Natural killer cell treated with Interleukin-12 subunit alpha and Interleukin-12 subunit beta and Interleukin-15 and Interleukin-18, amount 100 ng/mL, for 72 hours (primary cell): ENCODE data around the gene RPP38. TPM values are rescaled to one million over a fixed set of nuclear protein-coding genes. Genes with fewer than 3 reads are reported as not detected.

Source experiments
- ATAC-seq, 2 donors: fragments of 150-1000 bp; cut with Tn5 transposase in 1 of 2; sonication (Bioruptor Pico), chemical (Tn5 transposase) in 1 of 2; 2 replicates each; pipeline ENCODE4 v1.10.0; 2021
- DNase-seq: peaks from one replicate; pipeline ENCODE4 v3.0.0; 2022; ENCODE audit warnings: low spot score
- H3K27ac Mint-ChIP-seq, 2 donors: 1 replicate in 1 of 2; 2 replicates in 1 of 2; pipeline ENCODE4 v1.8.0; 2022; ENCODE audit warnings: mixed read lengths in 2 of 2, mild to moderate bottlenecking in 1 of 2, moderate library complexity in 1 of 2
- H3K27me3 Mint-ChIP-seq, 2 donors: 1 replicate in 1 of 2; 2 replicates in 1 of 2; pipeline ENCODE4 v1.8.0; 2022; ENCODE audit warnings: mixed read lengths in 2 of 2
- H3K36me3 Mint-ChIP-seq: one replicate; pipeline ENCODE4 v1.8.0; 2022; ENCODE audit warnings: mixed read lengths
- H3K4me1 Mint-ChIP-seq, 2 donors: 1 replicate in 1 of 2; 2 replicates in 1 of 2; pipeline ENCODE4 v1.8.0; 2022; ENCODE audit warnings: low read depth in 2 of 2, mixed read lengths in 2 of 2, mild to moderate bottlenecking in 1 of 2
- H3K4me3 Mint-ChIP-seq: one replicate; pipeline ENCODE4 v1.8.0; 2022; ENCODE audit warnings: mixed read lengths
- H3K9me3 Mint-ChIP-seq: 2 replicates; pipeline ENCODE4 v1.8.0; 2022; ENCODE audit warnings: mixed read lengths
- total RNA-seq, 2 donors: library from RNA; stranded (reverse); gene quantifications; one replicate each; pipeline ENCODE4 v1.2.3, GENCODE V29; 2022

The RPP38 gene
- total RNA-seq, 2 donors from 2014 or later, result 13.4 to 21.4 TPM

GRCh38 chr10:15088428-15089261, 8.5 kb upstream of the RPP38 start, which contains the start of gene ACBD7:
Gene ACBD7, minus strand, starts transcription at chr10:15088776. Its CDS starts 48 bp downstream, at chr10:15088728.
- DNase-seq (peak; percentile 88), ATAC-seq (peak; percentile 100)
- Mint-ChIP-seq H3K9me3 (no peaks in the 10 kb centered on the region), H3K4me1 (peaks cover 0 to 2% of the 10 kb centered on the region in 2 donors), H3K27ac (no peak within 1 kb of the TSS), H3K36me3 (no peaks in the 10 kb centered on the region), H3K27me3 (peaks cover 0 to 14% of the 10 kb centered on the region in 2 donors), H3K4me3 (peak within 1 kb of the TSS; percentile 69)

- Mint-ChIP-seq H3K27ac (peak overlapping the region in 1 of 2 donors; percentile 22), H3K4me3 (no peak overlapping the region), H3K4me1 (peaks cover 3 to 5% of the 10 kb centered on the region in 2 donors), H3K27me3 (peaks cover 0 to 14% of the 10 kb centered on the region in 2 donors), H3K36me3 (no peaks in the 10 kb centered on the region), H3K9me3 (no peaks in the 10 kb centered on the region)
- ATAC-seq (no peak), DNase-seq (no peak)
These were observed 5.7 kb upstream of the RPP38 start for GRCh38 chr10:15091418-15091817.

DNA sequence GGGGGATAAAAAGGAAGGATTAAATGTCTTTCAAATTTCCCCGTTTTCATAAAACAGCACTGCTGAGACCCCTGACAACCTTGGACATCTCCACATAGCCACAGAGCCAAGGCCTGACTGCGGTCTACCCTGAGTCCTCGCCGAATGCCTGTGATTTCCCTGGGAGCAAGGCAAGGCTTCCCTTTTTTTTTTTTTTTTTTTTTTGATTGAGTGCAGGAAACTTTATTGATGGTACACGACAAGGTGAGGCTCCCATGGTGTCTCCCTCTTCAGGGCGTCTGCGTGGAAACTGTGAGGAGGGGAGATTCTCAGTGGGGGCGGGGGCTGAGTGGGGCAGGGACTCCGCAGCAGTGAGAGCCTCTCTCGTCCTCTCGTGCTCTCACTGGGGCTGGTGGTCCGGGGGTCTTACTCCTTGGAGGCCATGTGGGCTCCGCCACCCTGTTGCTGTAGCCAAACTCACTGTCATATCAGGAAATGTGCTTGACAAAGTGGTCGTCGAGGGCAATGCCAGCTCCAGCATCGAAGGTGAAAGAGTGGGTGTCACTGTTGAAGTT, 4.2 kb upstream of the RPP38 start:
- Mint-ChIP-seq H3K4me1 (peaks cover 13% of the 10 kb centered on the region in 2 donors), H3K36me3 (peaks cover 4% of the 10 kb centered on the region), H3K9me3 (no peaks in the 10 kb centered on the region), H3K27ac (no peak overlapping the region), H3K27me3 (peaks cover 0 to 14% of the 10 kb centered on the region in 2 donors), H3K4me3 (no peak overlapping the region)
- no peak for ATAC-seq
- no peak for DNase-seq

DNA sequence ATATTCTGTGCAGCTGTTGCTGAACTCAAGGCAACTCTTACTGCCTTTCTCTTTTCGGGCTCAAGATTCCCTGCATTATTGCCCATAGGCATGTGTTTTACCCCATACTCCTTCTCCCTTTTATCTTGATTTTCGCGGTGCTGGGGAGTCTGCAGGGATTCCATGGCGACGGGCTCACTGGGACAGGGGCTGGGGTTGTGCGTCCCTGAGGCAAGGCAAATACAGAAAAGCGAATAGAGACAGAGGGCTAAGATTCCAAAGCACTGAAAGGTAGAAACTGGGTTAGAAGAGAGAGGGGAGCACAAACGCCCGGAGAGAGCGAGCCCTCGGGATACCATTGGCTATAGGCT, 519 bp upstream of the RPP38 start:
- Mint-ChIP-seq H3K27ac (peak overlapping the region; percentile 92 to 99), H3K4me3 (peak overlapping the region; percentile 94), H3K27me3 (peaks cover 0 to 8% of the 10 kb centered on the region in 2 donors), H3K4me1 (peaks cover 24 to 33% of the 10 kb centered on the region in 2 donors), H3K36me3 (peaks cover 6% of the 10 kb centered on the region), H3K9me3 (no peaks in the 10 kb centered on the region)
- DNase-seq (no peak), ATAC-seq (no peak)

GRCh38 chr10:15099886-15100285, 2.7 kb downstream of the RPP38 start:
- peaks cover 13% of the 10 kb centered on the region for H3K36me3 Mint-ChIP-seq

DNA sequence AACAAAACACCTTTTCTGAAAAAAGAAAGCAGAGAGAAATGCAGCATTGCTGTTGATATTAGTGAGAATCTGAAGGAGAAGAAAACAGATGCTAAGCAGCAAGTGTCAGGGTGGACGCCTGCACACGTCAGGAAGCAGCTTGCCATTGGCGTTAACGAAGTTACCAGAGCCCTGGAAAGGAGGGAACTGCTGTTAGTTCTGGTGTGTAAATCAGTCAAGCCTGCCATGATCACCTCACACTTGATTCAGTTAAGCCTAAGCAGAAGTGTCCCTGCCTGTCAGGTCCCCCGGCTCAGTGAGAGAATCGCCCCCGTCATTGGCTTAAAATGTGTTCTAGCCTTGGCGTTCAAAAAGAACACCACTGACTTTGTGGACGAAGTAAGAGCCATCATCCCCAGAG, 6.4 kb downstream of the RPP38 start:
- no peaks in the 10 kb centered on the region for H3K27me3 Mint-ChIP-seq
- no peak overlapping the region for H3K27ac Mint-ChIP-seq
- no peak overlapping the region for H3K4me3 Mint-ChIP-seq
- peaks cover 7% of the 10 kb centered on the region for H3K36me3 Mint-ChIP-seq
- peaks cover 15 to 17% of the 10 kb centered on the region in 2 donors for H3K4me1 Mint-ChIP-seq
- ATAC-seq, result no peak
- no peaks in the 10 kb centered on the region for H3K9me3 Mint-ChIP-seq
- DNase-seq, result no peak

More at GRCh38 chr10:15099886-15100285, 2.7 kb downstream of the RPP38 start:
- H3K27me3 Mint-ChIP-seq, result no peaks in the 10 kb centered on the region
- no peaks in the 10 kb centered on the region for H3K9me3 Mint-ChIP-seq
- H3K27ac Mint-ChIP-seq, result peak overlapping the region in 1 of 2 donors; percentile 11
- DNase-seq, result no peak
- no peak for ATAC-seq
- H3K4me3 Mint-ChIP-seq, result peak overlapping the region; percentile 53
- peaks cover 24 to 33% of the 10 kb centered on the region in 2 donors for H3K4me1 Mint-ChIP-seq

DNA sequence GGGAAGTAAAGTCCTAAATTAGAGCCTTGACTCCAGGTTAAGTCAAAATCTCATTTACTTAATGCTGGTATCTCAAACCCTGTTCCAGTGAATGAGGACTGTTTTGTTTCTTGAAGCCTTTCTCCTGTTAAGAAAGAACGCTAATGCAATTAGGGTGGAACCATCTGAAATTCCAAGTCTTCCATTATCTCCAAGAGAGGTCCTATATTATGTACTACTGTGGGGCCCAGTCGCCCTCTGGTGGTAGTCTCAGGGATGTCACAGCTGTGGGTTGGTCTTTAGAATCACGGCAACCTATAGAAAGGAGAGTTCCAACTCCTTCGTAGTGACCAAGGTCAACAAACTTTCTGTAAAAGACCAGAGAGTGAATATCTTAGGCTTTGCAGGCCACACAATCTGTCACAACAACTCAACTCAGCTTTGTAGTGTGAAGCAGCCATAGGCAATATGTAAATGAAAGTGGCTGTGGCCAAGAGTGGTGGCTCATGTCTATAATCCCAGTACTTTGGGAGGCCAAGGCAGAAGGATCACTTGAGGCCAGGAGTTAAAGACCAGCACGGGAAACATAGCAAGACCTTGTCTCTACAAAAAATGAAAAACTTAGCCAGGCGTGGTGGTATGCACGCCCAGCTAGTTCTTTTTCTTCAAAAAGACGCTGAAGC, 9.3 kb downstream of the RPP38 start:
- Mint-ChIP-seq H3K4me1 (peaks cover 0 to 4% of the 10 kb centered on the region in 2 donors), H3K36me3 (peaks cover 7% of the 10 kb centered on the region), H3K27ac (no peak overlapping the region), H3K9me3 (no peaks in the 10 kb centered on the region), H3K4me3 (no peak overlapping the region), H3K27me3 (no peaks in the 10 kb centered on the region)
- ATAC-seq (peak; percentile 83 to 87), DNase-seq (peak; percentile 74)

DNA sequence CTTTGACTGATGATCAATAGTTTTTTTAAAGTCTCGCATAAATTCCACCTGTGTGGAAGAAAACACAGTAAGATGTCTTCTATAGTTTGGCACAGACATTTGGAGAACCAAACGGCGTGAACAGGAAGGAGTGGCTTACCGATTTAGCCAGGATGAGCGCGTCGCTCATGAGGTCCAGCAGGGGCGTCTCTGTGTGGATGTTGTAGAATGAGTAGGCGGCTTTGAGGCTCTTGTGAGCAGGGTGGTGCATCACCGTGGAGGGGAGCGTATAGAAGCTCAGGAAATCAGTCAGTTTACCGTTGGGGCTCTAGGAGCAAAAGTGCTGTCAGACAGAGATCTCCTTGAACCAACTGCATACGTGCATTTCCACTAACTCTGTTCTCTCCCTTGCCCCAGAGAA, 15.5 kb downstream of the RPP38 start:
- ATAC-seq (no peak), DNase-seq (no peak)
- Mint-ChIP-seq H3K27ac (no peak overlapping the region), H3K4me1 (no peaks in the 10 kb centered on the region), H3K27me3 (no peaks in the 10 kb centered on the region), H3K9me3 (no peaks in the 10 kb centered on the region), H3K4me3 (no peak overlapping the region), H3K36me3 (peaks cover 8% of the 10 kb centered on the region)

- Mint-ChIP-seq H3K9me3 (no peaks in the 10 kb centered on the region), H3K4me1 (peaks cover 0 to 2% of the 10 kb centered on the region in 2 donors), H3K4me3 (no peak overlapping the region), H3K27ac (no peak overlapping the region), H3K36me3 (peaks cover 8% of the 10 kb centered on the region), H3K27me3 (no peaks in the 10 kb centered on the region)
- ATAC-seq, result no peak
- DNase-seq, result no peak
These were observed 16.6 kb downstream of the RPP38 start for GRCh38 chr10:15113766-15114165.

DNA sequence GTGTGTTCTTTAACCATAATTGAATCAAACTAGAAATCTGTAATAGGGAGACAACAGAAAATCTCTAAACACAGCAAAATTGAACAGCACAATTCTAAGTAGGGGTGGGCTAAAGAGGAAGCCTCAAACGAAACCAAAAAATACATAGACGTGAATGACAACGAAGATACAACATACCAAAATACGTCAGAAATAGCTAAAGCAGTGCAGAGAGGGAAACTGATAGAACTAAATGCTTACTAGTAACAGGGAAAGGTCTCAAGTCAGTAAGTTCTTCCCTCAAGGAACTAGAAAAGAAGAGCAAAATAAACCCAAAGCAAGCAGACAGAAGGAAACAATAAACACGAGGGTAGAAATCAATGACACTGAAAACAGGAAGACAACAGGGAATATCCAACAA, 19.1 kb downstream of the RPP38 start:
- ATAC-seq, result no peak
- no peaks in the 10 kb centered on the region for H3K9me3 Mint-ChIP-seq

GRCh38 chr10:15118615-15119014, 21.5 kb downstream of the RPP38 start:
- no peak for DNase-seq
- H3K27ac Mint-ChIP-seq, result no peak overlapping the region
- no peak overlapping the region for H3K4me3 Mint-ChIP-seq
- no peaks in the 10 kb centered on the region for H3K27me3 Mint-ChIP-seq
- ATAC-seq, result peak in 1 of 2 donors; percentile 36
- H3K4me1 Mint-ChIP-seq, result peaks cover 2 to 3% of the 10 kb centered on the region in 2 donors
- H3K36me3 Mint-ChIP-seq, result peaks cover 5% of the 10 kb centered on the region
- no peaks in the 10 kb centered on the region for H3K9me3 Mint-ChIP-seq

More for the DNA sequence above, 19.1 kb downstream of the RPP38 start:
- Mint-ChIP-seq H3K36me3 (peaks cover 8% of the 10 kb centered on the region), H3K27ac (no peak overlapping the region), H3K4me3 (no peak overlapping the region), H3K27me3 (no peaks in the 10 kb centered on the region), H3K4me1 (peaks cover 0 to 3% of the 10 kb centered on the region in 2 donors)
- no peak for DNase-seq

GRCh38 chr10:15120523-15120922, 23.4 kb downstream of the RPP38 start:
- Mint-ChIP-seq H3K4me1 (peaks cover 3 to 8% of the 10 kb centered on the region in 2 donors), H3K27me3 (no peaks in the 10 kb centered on the region), H3K36me3 (peaks cover 2% of the 10 kb centered on the region), H3K27ac (no peak overlapping the region), H3K9me3 (no peaks in the 10 kb centered on the region), H3K4me3 (no peak overlapping the region)
- DNase-seq (no peak), ATAC-seq (no peak)

DNA sequence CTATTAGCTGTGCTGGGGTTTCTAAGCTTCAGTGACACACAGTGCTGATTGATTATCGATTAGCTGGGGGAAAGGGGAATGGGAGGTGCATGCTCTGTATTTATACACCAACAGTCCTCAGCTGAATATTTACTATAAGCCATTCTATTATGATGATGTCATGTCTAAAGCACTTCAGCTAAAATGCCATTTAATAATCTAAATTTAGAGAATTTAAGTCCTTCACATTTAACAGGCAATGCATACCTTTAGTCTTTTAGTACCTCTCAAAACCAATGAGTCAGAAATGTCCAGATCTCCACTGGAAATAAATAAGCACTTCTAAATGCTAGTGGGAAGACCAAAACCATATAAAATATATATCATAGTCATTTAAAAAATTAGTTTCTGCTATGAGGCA, 24.6 kb downstream of the RPP38 start:
- Mint-ChIP-seq H3K4me1 (peaks cover 3 to 8% of the 10 kb centered on the region in 2 donors), H3K27me3 (no peaks in the 10 kb centered on the region), H3K36me3 (no peaks in the 10 kb centered on the region), H3K4me3 (no peak overlapping the region), H3K9me3 (no peaks in the 10 kb centered on the region), H3K27ac (no peak overlapping the region)
- DNase-seq (no peak), ATAC-seq (no peak)
